Type B pancreatic cell (in vitro differentiated cells): ENCODE measurements around the gene DPAGT1. TPM values are rescaled to one million over a fixed set of nuclear protein-coding genes. Genes with fewer than 3 reads are reported as not detected.

ENCODE experiments used
- DNase-seq: peaks from one replicate; pipeline ENCODE4 v3.0.0; 2021; ENCODE audit warnings: mixed read lengths; ENCODE audit not compliant: unreplicated experiment; ENCODE audit errors: extremely low spot score
- H3K27ac Mint-ChIP-seq: 2 replicates; pipeline ENCODE4 v1.8.0; 2021; ENCODE audit warnings: mild to moderate bottlenecking, mixed read lengths
- H3K27me3 Mint-ChIP-seq: 2 replicates; pipeline ENCODE4 v1.8.0; 2021; ENCODE audit warnings: mixed read lengths
- H3K36me3 Mint-ChIP-seq: 2 replicates; pipeline ENCODE4 v1.8.0; 2021; ENCODE audit warnings: mixed read lengths
- H3K4me1 Mint-ChIP-seq: one replicate; pipeline ENCODE4 v1.8.0; 2021; ENCODE audit warnings: mixed read lengths; ENCODE audit not compliant: unreplicated experiment
- H3K4me3 Mint-ChIP-seq: 2 replicates; pipeline ENCODE4 v1.8.0; 2021; ENCODE audit warnings: mild to moderate bottlenecking, mixed read lengths
- H3K9me3 Mint-ChIP-seq: 2 replicates; pipeline ENCODE4 v1.8.0; 2021; ENCODE audit warnings: mixed read lengths
- total RNA-seq: library from RNA; stranded (reverse); gene quantifications from 2 replicates; pipeline ENCODE4 v1.2.1, GENCODE V29; 2021; ENCODE audit warnings: low replicate concordance
- TF ChIP-seq, protein P1 (sequence below): fragments of 200-600 bp; sonication (generic); conservative IDR thresholded peaks from 2 replicates; pipeline ENCODE4 v1.5.0; 2021; ENCODE audit warnings: antibody characterized with exemption, mild to moderate bottlenecking

The DPAGT1 gene
- total RNA-seq, 1 donor from 2014 or later: 62.1 TPM

DNA sequence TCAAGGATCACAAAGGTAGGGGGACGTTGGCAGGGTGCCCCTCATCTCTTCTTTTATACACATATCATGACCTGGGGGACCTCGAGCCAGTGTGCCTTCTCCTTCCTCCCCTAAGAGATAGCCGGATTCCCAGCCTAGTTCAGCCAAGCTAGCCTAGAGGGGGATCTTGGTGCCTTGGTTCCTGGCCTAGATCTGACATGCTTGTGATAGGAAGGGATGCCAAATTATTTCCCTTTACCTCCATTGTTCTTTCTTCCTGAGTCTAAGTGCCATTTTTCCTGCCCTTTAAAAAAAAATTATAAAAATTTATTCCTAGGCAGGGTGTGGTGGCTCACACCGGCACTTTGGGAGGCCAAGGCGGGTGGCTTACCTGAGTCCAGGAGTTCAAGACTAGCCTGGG is 12.7 kb upstream of the DPAGT1 start:
- H3K4me3 Mint-ChIP-seq: no peak overlapping the region
- no peaks in the 10 kb centered on the region for H3K4me1 Mint-ChIP-seq

DNA sequence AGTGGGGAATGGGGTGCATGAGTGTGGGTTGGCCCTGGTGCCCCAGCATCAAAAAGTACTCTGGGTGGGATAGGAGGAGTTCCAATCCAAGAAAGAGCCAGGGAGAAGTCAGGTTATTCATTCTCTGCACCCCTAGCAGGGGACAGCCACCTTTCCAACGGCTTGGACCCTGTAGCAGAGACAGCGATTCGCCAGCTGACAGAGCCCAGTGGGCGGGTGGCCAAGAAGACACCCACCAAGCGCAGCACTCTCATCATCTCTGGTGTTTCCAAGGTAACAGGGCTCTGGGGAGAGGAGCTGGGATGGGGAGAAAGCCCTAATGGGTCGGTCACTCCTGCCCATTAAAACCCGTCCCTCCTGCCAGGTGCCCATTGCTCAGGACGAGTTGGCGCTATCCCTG is 12.1 kb upstream of the DPAGT1 start:
- peaks cover 3% of the 10 kb centered on the region for H3K4me1 Mint-ChIP-seq
- DNase-seq: no peak
- H3K36me3 Mint-ChIP-seq: peaks cover 10% of the 10 kb centered on the region
- TF ChIP-seq, protein P1, sequence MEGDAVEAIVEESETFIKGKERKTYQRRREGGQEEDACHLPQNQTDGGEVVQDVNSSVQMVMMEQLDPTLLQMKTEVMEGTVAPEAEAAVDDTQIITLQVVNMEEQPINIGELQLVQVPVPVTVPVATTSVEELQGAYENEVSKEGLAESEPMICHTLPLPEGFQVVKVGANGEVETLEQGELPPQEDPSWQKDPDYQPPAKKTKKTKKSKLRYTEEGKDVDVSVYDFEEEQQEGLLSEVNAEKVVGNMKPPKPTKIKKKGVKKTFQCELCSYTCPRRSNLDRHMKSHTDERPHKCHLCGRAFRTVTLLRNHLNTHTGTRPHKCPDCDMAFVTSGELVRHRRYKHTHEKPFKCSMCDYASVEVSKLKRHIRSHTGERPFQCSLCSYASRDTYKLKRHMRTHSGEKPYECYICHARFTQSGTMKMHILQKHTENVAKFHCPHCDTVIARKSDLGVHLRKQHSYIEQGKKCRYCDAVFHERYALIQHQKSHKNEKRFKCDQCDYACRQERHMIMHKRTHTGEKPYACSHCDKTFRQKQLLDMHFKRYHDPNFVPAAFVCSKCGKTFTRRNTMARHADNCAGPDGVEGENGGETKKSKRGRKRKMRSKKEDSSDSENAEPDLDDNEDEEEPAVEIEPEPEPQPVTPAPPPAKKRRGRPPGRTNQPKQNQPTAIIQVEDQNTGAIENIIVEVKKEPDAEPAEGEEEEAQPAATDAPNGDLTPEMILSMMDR: no peak
- H3K4me3 Mint-ChIP-seq: no peak overlapping the region
- H3K9me3 Mint-ChIP-seq: no peaks in the 10 kb centered on the region
- H3K27ac Mint-ChIP-seq: no peak overlapping the region
- H3K27me3 Mint-ChIP-seq: no peaks in the 10 kb centered on the region

More for the DNA sequence above, 12.7 kb upstream of the DPAGT1 start:
- TF ChIP-seq, protein P1: no peak
- no peak for DNase-seq
- peaks cover 10% of the 10 kb centered on the region for H3K36me3 Mint-ChIP-seq
- H3K27ac Mint-ChIP-seq: no peak overlapping the region
- no peaks in the 10 kb centered on the region for H3K9me3 Mint-ChIP-seq
- no peaks in the 10 kb centered on the region for H3K27me3 Mint-ChIP-seq

DNA sequence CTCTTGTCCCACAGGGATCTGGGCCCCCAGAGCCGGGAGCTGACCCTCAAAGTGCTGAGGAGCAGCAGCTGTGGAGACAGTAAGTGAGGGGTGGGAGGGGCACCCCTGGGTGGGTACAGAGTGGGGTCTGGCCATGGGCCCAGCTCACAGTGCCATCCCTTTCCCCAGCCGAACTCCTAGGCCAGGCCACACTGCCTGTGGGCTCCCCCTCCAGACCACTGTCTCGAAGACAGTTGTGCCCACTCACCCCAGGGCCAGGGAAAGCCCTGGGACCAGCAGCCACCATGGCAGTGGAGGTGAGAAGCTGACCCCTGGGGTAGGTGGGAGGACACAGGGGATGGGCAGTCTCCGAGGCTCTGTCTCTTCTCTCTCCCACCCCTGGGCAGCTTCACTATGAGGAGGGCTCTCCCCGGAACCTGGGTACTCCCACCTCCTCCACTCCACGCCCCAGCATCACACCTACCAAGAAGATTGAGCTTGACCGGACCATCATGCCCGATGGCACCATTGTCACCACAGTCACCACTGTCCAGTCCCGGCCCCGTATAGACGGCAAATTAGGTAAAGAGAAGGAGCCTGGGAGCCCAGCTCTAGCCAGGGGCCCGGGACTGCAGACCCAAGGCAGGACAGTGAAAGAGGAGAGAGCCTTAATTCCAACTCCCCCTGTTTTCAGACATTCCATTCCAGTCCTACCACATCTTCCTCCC is 10.8 kb upstream of the DPAGT1 start:
- TF ChIP-seq, protein P1: no peak
- H3K27me3 Mint-ChIP-seq: no peaks in the 10 kb centered on the region
- H3K27ac Mint-ChIP-seq: no peak overlapping the region
- no peaks in the 10 kb centered on the region for H3K9me3 Mint-ChIP-seq
- peaks cover 10% of the 10 kb centered on the region for H3K4me1 Mint-ChIP-seq
- no peak for DNase-seq
- H3K36me3 Mint-ChIP-seq: peaks cover 10% of the 10 kb centered on the region
- no peak overlapping the region for H3K4me3 Mint-ChIP-seq

DNA sequence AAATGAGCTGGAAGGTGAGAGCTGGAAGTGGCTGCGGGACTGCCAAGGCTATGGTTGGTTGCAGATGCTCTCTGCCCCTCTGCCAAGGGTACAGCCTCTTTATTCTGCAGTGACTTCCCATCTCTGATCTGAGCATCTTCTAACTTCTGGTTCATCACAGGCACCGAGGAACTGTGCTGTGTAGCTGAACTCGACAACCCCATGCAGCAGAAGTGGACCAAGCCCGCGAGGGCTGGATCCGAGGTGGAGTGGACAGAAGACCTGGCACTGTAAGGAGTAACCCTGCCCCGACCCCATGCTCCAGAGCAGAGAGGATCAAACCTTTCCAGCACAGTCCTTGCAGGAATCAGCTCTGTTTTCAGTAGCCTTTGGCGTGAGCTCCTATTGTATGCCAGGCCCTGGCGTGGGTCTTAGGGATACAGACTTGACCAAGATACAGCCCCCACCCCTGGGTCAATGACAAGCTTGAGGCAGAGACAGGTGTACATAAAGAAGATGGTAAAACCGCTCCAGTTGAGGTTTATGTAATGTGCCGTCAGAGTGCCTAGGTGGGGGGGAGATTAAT is 9.8 kb upstream of the DPAGT1 start:
- no peak for DNase-seq
- TF ChIP-seq, protein P1: no peak
- Mint-ChIP-seq H3K27ac (no peak overlapping the region), H3K4me1 (peaks cover 15% of the 10 kb centered on the region), H3K36me3 (peaks cover 10% of the 10 kb centered on the region), H3K9me3 (no peaks in the 10 kb centered on the region), H3K27me3 (no peaks in the 10 kb centered on the region), H3K4me3 (no peak overlapping the region)

DNA sequence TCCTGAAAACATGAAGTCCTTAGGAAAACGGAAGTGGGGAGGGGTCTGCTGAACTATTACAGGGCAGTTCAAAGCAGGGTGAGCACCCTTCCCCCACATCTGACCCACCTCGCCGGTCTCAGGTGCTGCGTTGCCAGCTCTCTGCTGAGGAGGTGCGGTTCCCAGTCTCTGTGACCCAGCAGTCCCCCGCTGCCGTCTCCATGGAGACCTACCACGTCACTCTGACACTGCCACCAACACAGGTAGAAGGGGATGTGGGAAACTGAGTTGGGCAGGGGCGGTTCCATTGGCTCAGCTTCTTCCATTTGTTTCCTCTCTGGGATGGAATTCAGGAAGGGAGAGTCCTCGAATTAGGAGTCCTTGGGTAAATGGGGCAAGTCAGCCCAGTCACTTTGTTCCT is 8.8 kb upstream of the DPAGT1 start:
- Mint-ChIP-seq H3K4me3 (no peak overlapping the region), H3K27ac (no peak overlapping the region), H3K27me3 (no peaks in the 10 kb centered on the region), H3K9me3 (no peaks in the 10 kb centered on the region), H3K4me1 (peaks cover 22% of the 10 kb centered on the region), H3K36me3 (peaks cover 8% of the 10 kb centered on the region)
- TF ChIP-seq, protein P1: no peak
- no peak for DNase-seq
